Activated B cell treated with CpG ODN at 0.5 μM for 24 hours (primary cell): Measurements from ENCODE around the gene ZNF385A. TPM values are rescaled to one million over a fixed set of nuclear protein-coding genes. Genes with fewer than 3 reads are reported as not detected.
"Not testable (repeated sequence)": the region's sequence is repeated elsewhere in the genome, so short reads cannot be mapped to it uniquely, and the experiment has no call there.

ENCODE experiments used
- ATAC-seq: fragments of 200-7000 bp; cut with Tn5 transposase; one replicate; pipeline ENCODE4 v1.10.0; 2021; ENCODE audit warnings: low read depth, mild to moderate bottlenecking, moderate library complexity
- CTCF ChIA-PET: fragments of 350-600 bp; sonication (Branson Sonifier 250); formaldehyde crosslinking; loops from one replicate; lab custom pipeline; 2021; ENCODE audit warnings: antibody characterized with exemption; lab: Charles Lee
- POLR2A ChIA-PET: fragments of 350-600 bp; sonication (Branson Sonifier 250); formaldehyde crosslinking; loops from one replicate; lab custom pipeline; 2021; ENCODE audit warnings: antibody characterized with exemption; lab: Charles Lee
- DNase-seq: peaks from one replicate; pipeline ENCODE4 v3.0.0; 2022
- H3K27ac Mint-ChIP-seq: one replicate; pipeline ENCODE4 v1.8.0; 2020; ENCODE audit warnings: mixed read lengths
- H3K27me3 Mint-ChIP-seq: one replicate; pipeline ENCODE4 v1.8.0; 2021; ENCODE audit warnings: mixed read lengths
- H3K36me3 Mint-ChIP-seq: one replicate; pipeline ENCODE4 v1.8.0; 2021; ENCODE audit warnings: low read depth, mixed read lengths
- H3K4me1 Mint-ChIP-seq: one replicate; pipeline ENCODE4 v1.8.0; 2021; ENCODE audit warnings: mixed read lengths
- H3K4me3 Mint-ChIP-seq: one replicate; pipeline ENCODE4 v1.8.0; 2020; ENCODE audit warnings: mild to moderate bottlenecking, mixed read lengths
- H3K9me3 Mint-ChIP-seq: one replicate; pipeline ENCODE4 v1.8.0; 2020; ENCODE audit warnings: mixed read lengths
- CTCF ChIP-seq: fragments of 200-600 bp; IDR thresholded peaks from one replicate; pipeline ENCODE4 v1.8.0; 2022; ENCODE audit warnings: antibody characterized with exemption, mild to moderate bottlenecking
- intact Hi-C: fragments of 100-400 bp; cut with micrococcal nuclease; formaldehyde crosslinking; loops from one replicate; pipeline ENCODE4 v1.15.1; 2024
- total RNA-seq: library from RNA; stranded (reverse); gene quantifications from 2 replicates; pipeline ENCODE4 v1.2.3, GENCODE V29; 2022

The ZNF385A gene
- total RNA-seq, 1 donor from 2014 or later = 5.0 TPM

DNA sequence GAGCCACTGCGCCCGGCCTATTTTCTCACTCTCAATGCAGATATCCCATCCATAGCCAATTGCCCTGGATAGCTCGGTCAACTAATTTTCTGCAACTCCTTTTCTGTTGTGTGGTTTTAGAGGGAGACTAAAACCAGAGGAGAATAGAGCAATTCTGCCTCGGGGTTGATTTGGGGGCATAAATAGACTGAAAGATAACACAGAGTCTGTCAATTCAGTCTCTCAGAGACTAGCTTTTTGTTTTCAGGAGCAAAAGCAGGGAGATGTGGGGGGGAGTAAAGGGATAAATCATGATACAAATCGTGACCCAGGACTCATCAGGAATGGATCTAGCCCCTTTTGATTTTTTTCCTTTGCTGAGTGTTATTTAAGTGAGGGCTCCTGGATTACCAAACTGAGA, 53.1 kb downstream of the ZNF385A start:
- intact Hi-C loops = no loop called here
- Mint-ChIP-seq H3K27me3 (no peaks in the 10 kb centered on the region), H3K36me3 (peaks cover 25% of the 10 kb centered on the region), H3K4me1 (peaks cover 35% of the 10 kb centered on the region), H3K4me3 (no peak overlapping the region), H3K27ac (no peak overlapping the region), H3K9me3 (no peaks in the 10 kb centered on the region)
- DNase-seq (no peak), ATAC-seq (no peak)
- POLR2A ChIA-PET = interaction anchor here (0.6 kb wide), 1 partner anchor 107 kb away, joined by 3 read pairs; no protein-coding TSS in a partner anchor
- CTCF ChIA-PET = no interaction called here
- no peak for TF ChIP-seq CTCF

DNA sequence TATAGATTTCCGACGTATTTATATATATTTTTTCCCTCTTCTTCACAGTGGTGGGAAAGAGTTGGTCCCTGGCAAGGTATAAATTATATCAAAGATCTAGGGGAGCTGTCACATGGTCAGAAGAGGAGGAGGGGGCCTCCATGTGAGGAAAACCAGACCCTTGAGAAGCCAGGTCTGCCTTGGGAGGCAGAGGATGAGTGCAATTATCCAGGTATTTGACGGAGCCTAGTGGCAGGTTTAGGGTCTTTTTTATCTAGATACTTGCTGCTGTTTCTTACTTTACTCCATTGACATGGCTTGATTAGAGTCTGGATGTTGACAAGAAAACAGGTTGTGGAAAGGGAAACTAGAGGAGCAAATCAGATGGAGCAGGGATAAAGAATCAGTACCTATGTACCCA, 54.1 kb downstream of the ZNF385A start:
- DNase-seq (no peak), ATAC-seq (no peak)
- TF ChIP-seq CTCF = no peak
- ChIA-PET POLR2A (interaction anchor here (0.8 kb wide), 1 partner anchor 51 kb away, joined by 3 read pairs; the partner anchor contains the start of gene CBX5), CTCF (no interaction called here)
- H3K36me3 Mint-ChIP-seq = peaks cover 26% of the 10 kb centered on the region
- H3K4me1 Mint-ChIP-seq = peaks cover 39% of the 10 kb centered on the region
- H3K27me3 Mint-ChIP-seq = no peaks in the 10 kb centered on the region
- no peak overlapping the region for H3K27ac Mint-ChIP-seq
- intact Hi-C loops = no loop called here
- H3K9me3 Mint-ChIP-seq = no peaks in the 10 kb centered on the region
- no peak overlapping the region for H3K4me3 Mint-ChIP-seq

GRCh38 chr12:54329759-54330158, 54.8 kb downstream of the ZNF385A start:
- no peak for TF ChIP-seq CTCF
- Mint-ChIP-seq H3K4me1 (peaks cover 44% of the 10 kb centered on the region), H3K4me3 (no peak overlapping the region), H3K27me3 (no peaks in the 10 kb centered on the region), H3K36me3 (peaks cover 32% of the 10 kb centered on the region), H3K27ac (no peak overlapping the region), H3K9me3 (no peaks in the 10 kb centered on the region)
- ChIA-PET CTCF (no interaction called here), POLR2A (interaction anchor here (0.8 kb wide), 1 partner anchor 50 kb away, joined by 3 read pairs; the partner anchor contains the start of gene CBX5)
- DNase-seq = no peak
- intact Hi-C loops = no loop called here
- ATAC-seq = no peak

GRCh38 chr12:54328595-54329337, 55.8 kb downstream of the ZNF385A start:
- Mint-ChIP-seq H3K4me3 (no peak overlapping the region), H3K4me1 (peaks cover 49% of the 10 kb centered on the region), H3K9me3 (no peaks in the 10 kb centered on the region), H3K27me3 (no peaks in the 10 kb centered on the region), H3K27ac (no peak overlapping the region), H3K36me3 (peaks cover 32% of the 10 kb centered on the region)
- no peak for TF ChIP-seq CTCF
- DNase-seq = no peak
- ChIA-PET POLR2A (interaction anchor here (0.7 kb wide), 2 partner anchors 16 to 77 kb away, joined by 3 to 5 read pairs; no protein-coding TSS in a partner anchor), CTCF (interaction anchor here (0.9 kb wide), 1 partner anchor 9 kb away, joined by 3 read pairs; no protein-coding TSS in a partner anchor)
- no peak for ATAC-seq
- intact Hi-C loops = no loop called here

DNA sequence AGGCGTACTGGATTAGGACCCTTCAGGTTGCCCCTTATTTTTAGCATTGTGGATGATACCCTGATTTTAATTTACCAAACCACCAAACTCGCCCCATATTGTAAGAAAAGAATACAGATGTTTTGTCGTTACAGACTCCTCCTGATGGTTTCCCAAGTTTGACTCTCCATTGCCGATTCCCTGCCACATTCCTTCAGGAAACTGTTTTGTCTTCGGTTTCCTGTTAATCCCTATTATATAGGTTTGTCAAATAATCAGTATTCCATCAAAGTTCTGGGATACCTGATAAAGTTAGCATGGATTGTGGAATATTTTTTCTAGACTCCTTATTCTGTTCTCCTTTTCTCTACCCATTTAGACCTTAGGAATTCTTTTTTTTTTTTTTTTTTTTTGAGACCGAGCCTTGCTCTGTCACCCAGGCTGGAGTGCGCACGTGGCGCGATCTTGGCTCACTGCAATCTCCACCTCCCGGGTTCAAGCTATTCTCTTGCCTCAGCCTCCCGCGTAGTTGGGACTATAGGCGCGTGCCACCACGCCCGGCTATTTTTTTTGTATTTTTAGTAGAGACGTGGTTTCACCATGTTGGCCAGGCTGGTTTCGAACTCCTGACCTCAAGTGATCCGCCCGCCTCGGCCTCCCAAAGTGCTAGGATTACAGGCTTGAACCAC, 59.0 kb downstream of the ZNF385A start:
- peak overlapping the region; percentile 97 for H3K4me3 Mint-ChIP-seq
- not testable (repeated sequence) for DNase-seq, ATAC-seq, H3K9me3 Mint-ChIP-seq, H3K27me3 Mint-ChIP-seq
- peaks cover 21% of the 10 kb centered on the region for H3K36me3 Mint-ChIP-seq
- ChIA-PET CTCF (interaction anchor here (0.6 to 2.4 kb wide), 20 partner anchors 9 to 114 kb away, joined by 3 to 24 read pairs (median 4); partner anchors contain the start of genes CBX5 and HNRNPA1), POLR2A (interaction anchor here (0.6 to 3.4 kb wide), 18 partner anchors 10 to 1656 kb away, joined by 3 to 50 read pairs (median 7); partner anchors contain the start of genes CBX5 and HNRNPA1)
- peak overlapping the region; percentile 97 for H3K27ac Mint-ChIP-seq
- H3K4me1 Mint-ChIP-seq = peaks cover 37% of the 10 kb centered on the region
- intact Hi-C loops = loop anchor here (1.0 to 2.0 kb wide), 4 partner anchors 11 to 45 kb away; partner anchors contain the start of genes CBX5 and HNRNPA1
